GM18858 (cell line): ENCODE results near the gene TBRG4.
"Not testable (repeated sequence)": the region's sequence is repeated elsewhere in the genome, so short reads cannot be mapped to it uniquely, and the experiment has no call there.

ENCODE experiments used
- ATAC-seq: cut with Tn5 transposase; IDR thresholded peaks from one replicate; pipeline ENCODE4 v1.9.1; 2021; ENCODE audit not compliant: unreplicated experiment

Gene TBRG4

GRCh38 chr7:45111298-45112223, at the start of gene TBRG4:
TSS of gene TBRG4 (minus strand) at chr7:45111697. CDS start at chr7:45109237, 2,460 bp downstream.
- ATAC-seq: peak; percentile 88

- no peak for ATAC-seq
Measured at GRCh38 chr7:45161138-45161537, 49.6 kb upstream of the TBRG4 start.

- no peak for ATAC-seq
Measured at GRCh38 chr7:45160417-45160881, 49.0 kb upstream of the TBRG4 start.

- ATAC-seq: no peak
Measured at GRCh38 chr7:45159296-45159695, 47.8 kb upstream of the TBRG4 start.

- ATAC-seq: no peak
Measured at GRCh38 chr7:45158471-45158870, 47.0 kb upstream of the TBRG4 start.

- ATAC-seq: no peak
Measured at GRCh38 chr7:45157653-45158401, 46.3 kb upstream of the TBRG4 start, which contains the start of gene RAMP3. TSS of gene RAMP3 (plus strand) at chr7:45157791. CDS start at chr7:45157829, 38 bp downstream.

GRCh38 chr7:45157286-45157652, 45.8 kb upstream of the TBRG4 start:
- ATAC-seq: no peak

- no peak for ATAC-seq
Measured at GRCh38 chr7:45156516-45157272, 45.2 kb upstream of the TBRG4 start.

- ATAC-seq: no peak
Measured at GRCh38 chr7:45155941-45156340, 44.4 kb upstream of the TBRG4 start.

GRCh38 chr7:45155357-45155900, 43.9 kb upstream of the TBRG4 start:
- ATAC-seq: no peak

- ATAC-seq: not testable (repeated sequence)
Measured at GRCh38 chr7:45153861-45154260, 42.4 kb upstream of the TBRG4 start.

GRCh38 chr7:45153233-45153632, 41.7 kb upstream of the TBRG4 start:
- no peak for ATAC-seq

GRCh38 chr7:45151967-45152366, 40.5 kb upstream of the TBRG4 start:
- no peak for ATAC-seq

GRCh38 chr7:45151131-45151684, 39.7 kb upstream of the TBRG4 start:
- no peak for ATAC-seq

GRCh38 chr7:45150199-45150598, 38.7 kb upstream of the TBRG4 start:
- no peak for ATAC-seq

GRCh38 chr7:45149606-45150005, 38.1 kb upstream of the TBRG4 start:
- no peak for ATAC-seq

GRCh38 chr7:45148653-45148973, 37.1 kb upstream of the TBRG4 start:
- no peak for ATAC-seq

GRCh38 chr7:45147858-45148652, 36.6 kb upstream of the TBRG4 start:
- ATAC-seq: no peak

- ATAC-seq: no peak
Measured at GRCh38 chr7:45146531-45147379, 35.3 kb upstream of the TBRG4 start.
